ENCODE measurements around the gene RCOR2.

DNA sequence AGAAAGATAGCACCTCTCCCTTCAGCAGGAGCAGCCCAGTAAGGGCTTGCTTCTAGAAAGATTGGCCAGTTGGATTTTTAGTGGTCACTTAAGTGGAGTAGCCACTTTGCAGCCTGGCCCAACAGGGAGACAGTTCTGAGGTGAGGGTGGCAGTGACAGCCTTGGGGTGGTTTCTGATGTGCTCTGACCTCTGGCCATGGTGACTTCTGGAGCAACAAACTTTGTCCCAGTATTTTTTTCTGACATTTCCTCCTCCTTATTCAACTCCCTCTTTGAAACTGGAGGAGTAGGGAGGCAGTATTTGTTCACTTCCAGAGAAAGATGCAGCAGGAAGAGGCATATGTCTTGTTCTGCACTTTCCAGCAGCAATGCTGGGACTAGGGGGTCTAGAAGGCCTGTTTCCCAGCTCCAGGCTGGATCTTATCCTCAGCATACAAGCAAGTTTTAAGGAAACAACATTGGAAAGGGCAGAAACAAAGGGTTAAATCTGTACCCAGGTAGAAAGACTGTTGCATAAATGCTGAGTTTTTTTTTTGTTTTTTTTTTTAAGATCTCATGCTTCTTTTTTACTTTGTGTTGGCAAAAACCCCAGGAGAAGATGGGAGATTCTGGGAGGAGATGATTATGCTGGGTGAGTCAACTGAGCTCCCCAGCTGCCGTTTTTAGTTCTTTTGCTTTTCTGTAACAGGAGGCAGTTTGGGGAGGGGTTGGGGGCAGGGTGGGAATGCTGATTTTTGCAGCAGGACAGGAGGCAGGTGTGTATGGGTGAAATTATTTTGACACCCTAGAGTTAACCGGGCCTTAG is 37.2 kb downstream of the RCOR2 start:
- TF ChIP-seq, protein P1, sequence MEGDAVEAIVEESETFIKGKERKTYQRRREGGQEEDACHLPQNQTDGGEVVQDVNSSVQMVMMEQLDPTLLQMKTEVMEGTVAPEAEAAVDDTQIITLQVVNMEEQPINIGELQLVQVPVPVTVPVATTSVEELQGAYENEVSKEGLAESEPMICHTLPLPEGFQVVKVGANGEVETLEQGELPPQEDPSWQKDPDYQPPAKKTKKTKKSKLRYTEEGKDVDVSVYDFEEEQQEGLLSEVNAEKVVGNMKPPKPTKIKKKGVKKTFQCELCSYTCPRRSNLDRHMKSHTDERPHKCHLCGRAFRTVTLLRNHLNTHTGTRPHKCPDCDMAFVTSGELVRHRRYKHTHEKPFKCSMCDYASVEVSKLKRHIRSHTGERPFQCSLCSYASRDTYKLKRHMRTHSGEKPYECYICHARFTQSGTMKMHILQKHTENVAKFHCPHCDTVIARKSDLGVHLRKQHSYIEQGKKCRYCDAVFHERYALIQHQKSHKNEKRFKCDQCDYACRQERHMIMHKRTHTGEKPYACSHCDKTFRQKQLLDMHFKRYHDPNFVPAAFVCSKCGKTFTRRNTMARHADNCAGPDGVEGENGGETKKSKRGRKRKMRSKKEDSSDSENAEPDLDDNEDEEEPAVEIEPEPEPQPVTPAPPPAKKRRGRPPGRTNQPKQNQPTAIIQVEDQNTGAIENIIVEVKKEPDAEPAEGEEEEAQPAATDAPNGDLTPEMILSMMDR (IDR thresholded peaks at IDR 0.05; ENCODE audit: borderline replicate concordance, extremely low read depth, low read length, poor library complexity, severe bottlenecking), result no peak
- TF ChIP-seq EZH2 (IDR thresholded peaks at IDR 0.05; ENCODE audit: borderline replicate concordance, low read depth, low read length, severe bottlenecking), result no peak

Measured in DND-41 (cell line).